CD4-positive, alpha-beta T cell treated with Interleukin-4 for 4 hours (primary cell): Measurements from ENCODE around the gene VPS37C.
"Not testable (repeated sequence)": the region's sequence is repeated elsewhere in the genome, so short reads cannot be mapped to it uniquely, and the experiment has no call there.

ENCODE experiments used
- DNase-seq: peaks from one replicate; pipeline ENCODE4 v3.0.0-alpha.2; 2020

Gene VPS37C

DNA sequence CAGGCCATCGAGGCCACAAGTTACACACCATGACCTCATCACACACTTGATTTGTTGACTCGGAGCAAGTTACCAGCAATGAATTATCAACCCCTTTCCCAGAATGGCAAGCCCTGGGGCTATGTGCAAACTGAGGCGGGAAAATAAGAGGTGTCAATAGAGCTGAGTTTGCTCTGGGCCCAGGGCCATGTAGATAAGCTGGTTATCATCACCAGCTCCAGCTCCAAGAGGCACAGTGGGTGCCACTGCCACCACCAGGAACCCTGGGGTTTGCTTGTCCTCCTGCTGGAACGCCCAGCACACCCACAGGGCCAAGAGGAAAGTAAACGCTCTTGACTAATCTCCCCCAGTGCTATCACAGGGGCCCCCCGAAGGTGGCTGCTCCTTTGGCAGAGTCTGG lies 13.0 kb upstream of the VPS37C start:
- no peak for DNase-seq

DNA sequence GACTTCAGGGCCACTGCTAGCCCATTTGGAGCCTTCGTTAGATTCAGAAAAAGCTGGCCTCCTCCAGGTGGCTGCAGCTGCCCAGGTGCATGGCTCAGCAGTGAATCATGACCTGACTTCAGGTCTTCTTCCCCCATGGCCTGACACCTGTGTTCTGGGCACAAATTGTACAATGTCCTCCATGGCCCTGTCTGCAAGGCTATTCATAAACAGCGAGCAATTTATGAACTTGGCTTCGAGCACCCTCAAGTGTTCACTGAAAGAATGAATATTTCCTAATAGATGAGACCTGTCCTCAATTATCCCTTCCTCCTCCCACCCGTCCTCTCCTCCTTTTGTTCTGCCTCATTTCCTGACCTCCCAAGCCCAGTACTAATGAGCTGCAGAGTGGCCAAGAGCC lies 12.2 kb upstream of the VPS37C start:
- no peak for DNase-seq

DNA sequence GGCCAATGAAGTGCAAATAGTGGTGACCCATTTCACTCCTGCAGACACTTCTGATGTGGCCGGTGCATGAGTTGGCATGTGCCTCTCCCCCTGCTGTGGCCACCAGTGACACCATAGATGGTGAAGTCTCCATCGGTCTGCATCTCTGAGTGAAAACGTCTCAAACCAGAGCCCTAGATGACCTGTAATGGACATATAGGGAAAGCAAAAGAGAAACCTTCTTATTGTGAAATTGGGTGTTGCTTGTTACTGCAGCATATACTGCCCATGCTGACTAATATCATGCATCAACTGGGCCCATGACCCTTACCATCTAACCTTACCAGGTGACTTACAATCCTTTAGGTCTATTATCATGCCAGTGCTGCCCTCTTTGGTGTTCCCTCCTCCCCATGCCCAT lies 11.7 kb upstream of the VPS37C start:
- DNase-seq = no peak

DNA sequence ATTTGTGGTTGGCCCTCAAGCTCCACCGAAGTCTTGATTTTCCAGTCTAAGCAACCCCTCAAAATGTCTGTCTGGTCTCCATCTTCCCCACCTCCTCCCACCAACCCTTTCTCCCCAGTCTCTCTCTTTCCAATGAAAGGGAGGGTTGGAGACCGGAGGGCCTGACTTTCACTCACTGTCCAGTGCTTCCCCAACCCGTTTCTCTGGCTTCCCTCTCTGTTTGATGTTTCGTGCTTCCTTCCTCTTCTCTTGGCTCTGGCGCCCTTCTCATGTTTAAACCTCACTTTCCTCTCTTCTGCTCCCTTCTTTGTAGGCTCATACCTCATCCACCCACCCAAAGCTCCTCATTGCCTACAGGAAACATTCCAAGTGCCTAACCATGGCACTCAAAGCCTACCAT lies 11.1 kb upstream of the VPS37C start:
- DNase-seq = no peak

DNA sequence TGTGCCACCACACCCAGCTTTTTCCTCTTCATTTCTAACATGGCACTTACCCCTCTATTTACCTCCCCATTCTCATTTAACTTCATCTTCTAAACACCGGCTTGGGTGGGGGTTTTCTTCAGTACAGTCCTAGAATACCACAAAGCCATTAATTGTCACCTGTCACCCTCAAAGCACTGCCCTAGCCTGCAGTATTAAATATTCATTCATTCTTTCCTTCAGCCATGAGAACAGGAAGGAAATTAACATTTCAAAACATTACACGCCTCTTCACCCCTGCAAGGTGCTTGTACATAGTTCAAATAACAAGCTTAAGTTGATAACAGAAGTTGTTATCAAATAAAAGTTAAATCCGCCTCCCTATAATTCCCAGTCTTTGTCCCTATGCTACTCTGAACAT lies 10.7 kb upstream of the VPS37C start:
- DNase-seq = no peak

DNA sequence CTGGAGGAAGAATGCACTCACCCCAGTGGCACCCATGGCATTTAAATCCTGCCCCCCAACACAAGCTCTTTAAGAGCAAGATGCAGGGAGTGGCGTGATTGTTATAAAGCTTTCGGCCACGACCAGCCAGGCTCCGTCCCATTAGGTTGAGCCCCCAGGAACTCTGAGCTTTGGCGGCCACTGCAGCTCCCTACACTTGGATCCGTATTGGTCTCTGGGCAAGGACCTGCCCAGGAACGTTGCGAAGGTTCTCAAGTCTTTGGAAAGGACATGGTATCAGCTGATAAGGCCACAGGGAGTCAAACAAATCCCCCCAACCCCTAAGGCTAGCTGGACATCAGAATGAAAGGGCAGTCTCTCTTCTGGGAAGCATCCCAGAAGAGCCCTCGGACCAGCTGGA lies 9.3 kb upstream of the VPS37C start:
- no peak for DNase-seq

DNA sequence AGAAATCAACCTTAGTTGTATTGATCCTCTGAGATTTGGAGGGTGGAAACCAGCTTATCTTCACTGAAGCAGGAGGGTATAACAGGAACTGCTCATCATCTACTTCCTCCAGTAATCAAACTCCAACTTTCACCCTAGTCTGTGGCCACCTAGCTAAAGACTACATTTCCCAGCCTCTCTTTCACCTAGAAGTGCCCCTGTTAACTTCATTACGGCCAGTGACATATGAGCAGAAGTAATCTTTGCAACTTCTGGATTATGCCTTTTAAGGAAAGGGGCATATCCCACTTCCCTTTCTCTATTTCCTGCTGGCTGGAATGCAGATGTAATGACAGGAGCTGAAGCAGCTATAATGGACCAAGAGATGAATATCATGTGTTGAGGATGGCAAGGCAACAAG lies 7.6 kb upstream of the VPS37C start:
- DNase-seq = no peak

DNA sequence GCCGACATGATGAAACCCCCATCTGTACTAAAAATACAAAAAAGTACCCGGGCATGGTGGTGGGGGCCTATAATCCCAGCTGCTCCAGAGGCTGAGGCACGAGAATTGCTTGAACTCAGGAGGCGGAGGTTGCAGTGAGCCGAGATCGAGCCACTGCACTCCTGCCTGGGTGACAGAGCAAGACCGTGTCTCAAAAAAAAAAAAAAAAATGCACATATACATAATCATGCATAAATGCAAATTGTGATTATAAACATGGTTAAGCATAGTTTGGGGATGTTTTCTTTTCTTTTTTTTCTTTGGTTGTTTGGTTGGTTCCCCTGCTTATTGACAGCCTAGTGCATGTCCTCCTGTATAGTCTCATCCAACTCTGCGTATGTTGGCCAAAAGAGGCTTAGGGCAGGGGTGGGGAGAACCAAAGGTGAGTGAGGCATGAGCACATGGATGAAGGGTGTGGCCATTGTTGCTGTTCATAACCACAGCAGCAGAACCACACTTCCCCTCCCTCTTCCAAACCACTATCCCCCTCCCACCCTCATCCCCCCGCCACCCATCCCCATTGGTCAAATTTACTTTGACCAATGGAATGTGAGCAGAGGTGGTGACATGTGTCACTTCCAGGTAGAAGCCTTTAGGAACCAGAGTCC lies 6.9 kb upstream of the VPS37C start:
- DNase-seq = no peak

DNA sequence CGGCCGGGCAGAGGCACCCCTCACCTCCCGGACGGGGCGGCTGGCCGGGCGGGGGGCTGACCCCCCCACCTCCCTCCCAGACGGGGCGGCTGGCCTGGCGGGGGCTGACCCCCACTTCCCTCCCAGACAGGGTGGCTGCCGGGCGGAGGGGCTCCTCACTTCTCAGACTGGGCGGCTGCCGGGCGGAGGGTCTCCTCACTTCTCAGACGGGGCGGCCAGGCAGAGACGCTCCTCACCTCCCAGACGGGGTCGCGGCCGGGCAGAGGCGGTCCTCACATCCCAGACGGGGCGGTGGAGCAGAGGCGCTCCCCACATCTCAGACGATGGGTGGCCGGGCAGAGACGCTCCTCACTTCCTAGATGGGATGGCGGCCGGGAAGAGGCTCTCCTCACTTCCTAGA lies 5.1 kb upstream of the VPS37C start:
- not testable (repeated sequence) for DNase-seq

DNA sequence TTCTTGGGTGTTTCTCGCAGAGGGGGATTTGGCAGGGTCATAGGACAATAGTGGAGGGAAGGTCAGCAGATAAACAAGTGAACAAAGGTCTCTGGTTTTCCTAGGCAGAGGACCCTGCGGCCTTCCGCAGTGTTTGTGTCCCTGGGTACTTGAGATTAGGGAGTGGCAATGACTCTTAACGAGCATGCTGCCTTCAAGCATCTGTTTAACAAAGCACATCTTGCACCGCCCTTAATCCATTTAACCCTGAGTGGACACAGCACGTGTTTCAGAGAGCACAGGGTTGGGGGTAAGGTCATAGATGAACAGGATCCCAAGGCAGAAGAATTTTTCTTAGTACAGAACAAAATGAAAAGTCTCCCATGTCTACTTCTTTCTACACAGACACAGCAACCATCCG lies 4.6 kb upstream of the VPS37C start:
- not testable (repeated sequence) for DNase-seq

DNA sequence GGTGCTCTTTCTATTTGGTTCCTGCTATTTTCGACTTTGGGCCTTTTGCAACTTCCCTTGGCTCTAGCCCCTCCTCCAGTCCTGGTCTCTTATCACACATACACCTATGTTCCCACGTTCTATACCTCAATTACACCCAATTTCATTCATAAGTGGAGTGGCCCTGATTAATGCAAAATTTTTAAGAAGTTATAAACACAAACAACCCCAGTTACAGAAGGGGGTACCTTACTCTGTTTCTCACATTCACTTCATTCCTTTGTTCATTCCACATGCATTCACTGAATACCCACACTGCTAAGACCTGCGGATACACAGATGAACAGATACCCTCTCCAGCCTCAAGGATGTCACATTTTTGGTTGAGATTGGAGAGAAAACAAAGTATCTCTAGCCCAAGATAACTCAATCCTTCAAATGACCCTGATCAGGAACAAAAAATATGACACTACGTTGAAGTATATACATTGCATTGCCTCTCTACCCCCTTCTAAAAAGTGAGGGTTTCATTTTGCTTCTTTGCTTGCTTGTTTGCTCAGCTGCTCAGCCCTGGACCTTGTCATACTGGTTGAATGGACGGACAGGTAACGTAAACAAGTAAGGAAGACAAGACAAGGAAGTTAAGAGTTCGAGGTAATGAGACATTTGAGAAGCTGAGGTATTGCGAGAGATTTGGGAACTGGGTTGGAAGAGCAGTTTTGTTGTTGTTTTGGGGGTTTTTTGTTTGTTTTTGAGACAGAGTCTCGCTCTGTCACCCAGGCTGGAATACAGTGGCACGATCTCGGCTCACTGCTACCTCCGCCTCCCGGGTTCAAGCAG lies 3.6 kb upstream of the VPS37C start:
- DNase-seq = no peak

DNA sequence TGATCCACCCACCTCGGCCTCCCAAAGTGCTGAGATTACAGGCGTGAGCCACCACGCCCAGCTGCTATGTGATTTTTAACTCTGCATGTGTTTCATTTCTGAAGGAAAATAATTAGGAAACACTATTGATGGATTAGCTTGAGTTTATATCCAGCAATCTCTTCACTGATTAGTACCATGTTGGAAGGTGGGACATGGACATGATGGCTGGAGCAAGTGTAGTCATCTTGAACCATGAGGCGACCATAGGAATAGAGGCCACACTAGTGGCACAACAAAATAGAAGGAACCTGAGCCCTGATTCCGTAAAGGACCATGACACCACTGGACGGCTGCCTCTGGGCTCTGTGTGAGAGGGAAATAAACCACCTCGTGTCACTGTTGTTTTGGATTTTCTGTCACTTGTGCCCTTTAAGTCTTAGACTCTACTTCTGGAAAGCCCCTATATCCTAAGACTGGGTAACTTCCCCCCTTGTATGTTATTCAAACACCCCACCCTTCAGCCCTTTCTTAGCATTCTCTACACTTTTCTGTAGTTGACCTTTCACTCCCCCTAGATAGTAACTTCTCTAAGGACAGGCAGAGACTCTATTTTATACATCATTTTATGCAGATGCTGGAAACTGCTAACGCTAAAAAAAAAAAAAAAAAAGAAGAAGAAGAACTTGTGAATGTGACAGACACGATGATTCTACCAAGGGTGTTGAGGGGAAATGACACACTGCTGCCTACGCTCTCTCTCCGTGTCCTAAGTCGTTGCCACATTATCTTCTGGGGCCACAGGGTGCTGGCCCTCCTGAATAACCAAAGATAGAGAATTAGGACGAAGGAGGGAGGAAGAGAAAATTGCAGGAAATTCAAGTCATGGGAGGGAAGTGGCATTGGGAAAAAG lies 2.7 kb upstream of the VPS37C start:
- DNase-seq = no peak

DNA sequence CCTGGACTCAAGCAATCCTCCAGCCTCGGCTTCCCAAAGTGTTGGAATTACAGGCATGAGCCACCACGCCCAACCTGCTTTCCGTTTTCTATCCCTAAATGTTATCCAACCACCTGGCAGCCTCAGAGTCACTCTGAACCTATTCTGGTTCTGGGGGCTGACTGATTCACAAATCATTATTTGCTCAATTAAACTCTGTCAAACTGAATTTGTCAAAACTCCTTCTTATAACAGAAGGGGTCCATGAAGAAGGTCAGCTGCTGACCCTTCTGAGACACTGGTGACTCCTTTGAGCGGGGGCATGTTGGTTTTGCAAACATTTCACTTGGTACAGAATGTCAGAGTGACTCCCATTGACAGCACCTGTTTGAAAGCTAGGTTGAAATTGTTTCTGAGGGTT lies 1.8 kb upstream of the VPS37C start:
- DNase-seq = no peak

DNA sequence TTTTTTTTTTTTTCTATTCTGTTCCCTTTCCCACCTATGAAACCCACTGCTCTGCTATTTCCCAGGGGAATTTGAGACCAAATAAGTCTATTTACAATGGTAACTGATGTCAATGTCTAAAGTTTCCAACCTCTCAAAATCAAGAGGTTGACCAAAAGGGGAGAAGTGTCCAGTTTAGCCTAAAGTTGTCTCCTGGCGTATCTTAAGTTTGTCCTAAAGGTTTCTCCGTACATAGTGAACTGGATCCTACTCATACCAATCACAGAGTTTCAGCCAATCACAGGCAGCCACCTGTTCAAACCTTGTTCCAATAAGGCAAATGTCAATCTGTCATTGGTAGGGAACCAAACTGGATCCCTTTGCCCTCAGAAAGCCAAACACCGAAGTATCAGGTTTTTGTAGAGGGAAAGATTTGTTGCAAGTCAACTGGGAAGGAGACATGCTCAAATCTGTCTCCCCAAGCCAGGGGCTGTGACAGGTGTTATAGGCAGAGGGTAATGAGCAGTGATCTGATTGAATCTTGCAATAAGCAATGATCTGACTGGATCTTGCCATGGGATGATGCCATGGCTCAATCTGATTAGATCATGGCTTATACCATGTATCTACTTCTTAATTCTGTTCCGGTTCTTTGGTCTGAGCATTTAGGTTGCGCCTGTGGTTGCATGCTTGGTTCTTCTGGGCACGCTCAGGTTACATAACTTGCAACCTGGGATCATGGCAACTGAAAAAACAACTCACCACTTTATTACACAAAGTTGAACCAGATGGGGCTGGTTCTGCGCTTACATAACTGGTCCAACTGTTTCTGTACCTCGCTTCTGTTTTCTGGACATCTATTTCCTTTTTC lies 1.1 kb upstream of the VPS37C start:
- no peak for DNase-seq

DNA sequence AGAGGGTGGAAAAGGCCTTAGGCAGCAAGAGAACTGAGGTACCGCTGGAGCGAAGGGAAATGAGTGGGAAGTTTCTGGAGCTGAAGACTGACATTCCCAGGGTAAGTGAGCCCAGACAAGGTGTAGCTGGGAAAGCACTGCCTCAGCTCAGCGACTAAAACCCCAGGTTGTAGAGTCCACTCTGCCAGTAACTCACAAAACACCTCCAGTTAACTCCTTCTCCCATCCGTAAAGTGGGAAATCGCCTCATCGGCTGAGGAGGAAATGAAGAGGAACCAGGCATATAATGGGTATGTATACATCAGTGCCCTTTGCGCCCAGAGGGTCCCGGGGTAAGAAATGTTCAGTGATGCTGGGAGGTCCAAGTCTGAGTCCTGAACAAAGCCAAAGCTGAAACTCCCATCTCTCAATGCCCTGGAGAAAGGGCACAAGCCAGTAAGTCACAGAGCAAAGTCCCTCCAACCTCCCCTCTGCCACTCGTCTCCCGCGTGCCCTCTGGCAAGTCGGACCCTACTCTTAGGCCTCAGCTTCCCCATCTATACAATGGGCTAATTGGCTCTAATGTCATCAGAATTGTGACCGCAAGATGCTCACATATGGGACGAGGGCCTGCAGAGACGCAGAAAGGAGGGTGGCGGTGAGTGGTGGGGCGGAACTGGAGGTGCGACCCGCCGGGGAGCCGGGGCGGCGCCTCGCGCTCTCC lies 588 bp downstream of the VPS37C start:
- no peak for DNase-seq

DNA sequence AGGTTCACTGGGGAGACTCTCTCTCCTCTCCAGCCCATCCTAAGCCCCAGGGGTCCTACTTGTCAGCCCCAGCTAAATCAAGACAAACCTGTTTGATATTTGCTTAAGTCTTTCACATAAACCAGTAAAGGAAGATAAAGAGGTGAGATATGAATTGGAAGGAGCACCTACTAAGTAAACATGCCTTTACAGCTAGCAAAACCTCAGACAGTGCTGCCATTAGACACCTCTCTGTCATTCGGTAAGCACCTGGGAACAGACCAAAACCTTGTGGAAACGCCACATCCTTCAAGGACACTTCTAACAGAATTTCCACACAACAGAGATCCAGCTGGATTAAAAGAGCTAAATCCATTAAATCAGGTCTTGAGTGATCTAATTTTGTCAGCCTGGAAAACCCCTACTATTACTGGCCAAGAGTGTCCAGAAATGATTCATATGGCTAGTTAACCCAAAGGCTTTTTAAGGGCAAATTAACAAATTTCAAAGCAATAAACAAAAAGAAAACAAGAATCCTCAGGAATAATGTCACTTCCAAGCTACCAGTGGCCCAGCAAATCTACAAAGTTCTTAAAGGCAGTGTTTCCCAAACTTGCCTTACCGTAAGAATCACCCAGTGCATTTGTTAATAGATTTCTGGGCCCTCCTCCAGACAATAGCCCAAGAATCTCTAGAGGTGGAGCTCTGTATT lies 2.4 kb downstream of the VPS37C start:
- no peak for DNase-seq

DNA sequence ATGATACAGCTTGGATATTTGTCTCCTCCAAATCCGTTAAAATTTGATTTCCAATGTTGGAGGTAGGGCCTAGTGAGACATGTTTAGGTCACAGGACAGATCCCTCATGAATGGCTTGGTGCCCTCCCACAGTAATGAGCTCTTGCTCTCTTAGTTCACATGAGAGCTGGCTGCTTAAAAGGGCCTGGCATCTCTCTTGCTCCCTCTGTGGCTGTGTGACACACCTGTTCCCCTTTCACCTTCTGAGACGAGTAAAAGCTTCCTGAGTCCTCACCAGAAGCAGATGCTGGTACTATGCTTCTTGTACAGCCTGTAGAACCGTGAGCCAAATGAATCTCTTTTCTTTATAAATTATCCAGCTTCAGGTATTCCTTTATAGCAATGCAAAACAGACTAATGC lies 3.5 kb downstream of the VPS37C start:
- no peak for DNase-seq

DNA sequence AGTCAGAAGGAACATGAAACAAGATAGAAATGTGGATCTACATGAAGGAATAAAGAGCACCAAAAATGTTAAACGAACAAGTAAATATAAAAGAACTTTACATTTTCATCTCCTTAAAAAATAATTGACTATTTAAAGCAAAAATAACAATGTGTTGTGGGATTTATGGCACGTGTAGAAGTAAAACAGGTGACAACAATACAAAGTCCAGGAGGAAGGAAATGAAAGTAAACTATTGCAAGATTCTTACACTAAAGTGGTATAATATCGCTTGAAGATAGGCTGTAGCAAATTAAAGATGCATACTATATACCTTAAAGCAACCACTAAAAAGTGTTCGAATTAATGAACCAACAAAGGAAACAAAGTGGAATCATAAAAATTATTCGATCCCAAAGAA lies 5.5 kb downstream of the VPS37C start:
- no peak for DNase-seq

DNA sequence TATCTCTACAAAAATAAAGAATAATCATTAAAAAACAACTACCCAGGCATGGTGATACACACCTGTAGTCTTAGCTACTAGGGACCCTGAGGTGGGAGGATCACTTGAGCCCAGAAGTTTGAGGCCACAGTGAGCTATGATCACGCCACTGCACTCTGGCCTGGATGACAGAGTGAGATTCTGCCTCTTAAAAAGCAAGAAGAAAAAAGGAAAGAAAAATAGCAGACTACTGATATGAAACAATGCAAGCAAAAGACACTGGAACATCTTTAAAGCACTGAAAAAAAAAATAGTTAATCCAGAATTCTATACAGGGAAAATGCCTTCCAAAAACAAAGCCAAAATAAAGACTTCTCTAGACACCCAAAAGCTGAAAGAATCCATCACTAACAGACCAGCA lies 5.9 kb downstream of the VPS37C start:
- DNase-seq = no peak

DNA sequence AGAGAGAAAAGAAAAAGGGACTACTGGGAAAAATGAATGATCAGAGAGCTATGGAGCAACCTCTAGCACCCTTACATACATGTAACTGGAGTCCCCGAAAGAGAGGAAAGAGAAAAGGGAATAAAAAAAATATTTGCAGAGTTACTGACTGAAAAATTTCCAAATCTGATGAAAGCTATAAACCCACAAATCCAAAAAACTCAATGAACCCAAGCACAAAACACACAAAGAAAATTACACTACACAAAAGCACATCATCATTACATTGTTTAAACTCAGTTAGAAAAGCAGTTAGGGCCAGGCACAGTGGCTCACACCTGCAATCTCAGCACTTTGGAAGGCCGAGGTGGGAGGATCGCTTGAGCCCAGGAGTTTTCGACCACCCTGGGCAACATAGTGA lies 6.7 kb downstream of the VPS37C start:
- no peak for DNase-seq

DNA sequence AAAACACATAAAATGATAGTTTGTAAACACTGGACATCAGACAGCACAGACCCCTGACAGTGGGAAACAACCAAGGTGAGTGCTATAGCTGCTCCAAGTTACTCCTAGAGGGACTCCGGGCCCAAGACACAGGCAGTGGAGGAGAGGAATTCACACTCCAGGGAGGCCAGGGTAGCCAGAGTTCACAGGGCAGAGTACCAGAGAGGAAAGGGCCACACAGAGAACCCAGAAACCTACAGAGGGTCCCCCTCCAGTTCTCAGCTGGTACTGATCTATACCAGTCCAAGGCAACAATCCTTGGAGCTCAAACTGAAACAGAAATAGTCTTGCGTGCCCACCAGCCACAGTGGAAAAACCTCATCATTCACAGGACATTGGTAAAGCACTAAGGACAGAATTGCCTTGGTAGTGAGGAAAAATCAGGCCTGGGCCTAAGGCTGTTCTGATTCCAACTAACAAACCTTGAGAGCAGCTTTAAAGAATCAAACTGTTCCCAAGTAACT lies 7.6 kb downstream of the VPS37C start:
- no peak for DNase-seq
